Measurements from ENCODE around the gene DBF4.

DNA sequence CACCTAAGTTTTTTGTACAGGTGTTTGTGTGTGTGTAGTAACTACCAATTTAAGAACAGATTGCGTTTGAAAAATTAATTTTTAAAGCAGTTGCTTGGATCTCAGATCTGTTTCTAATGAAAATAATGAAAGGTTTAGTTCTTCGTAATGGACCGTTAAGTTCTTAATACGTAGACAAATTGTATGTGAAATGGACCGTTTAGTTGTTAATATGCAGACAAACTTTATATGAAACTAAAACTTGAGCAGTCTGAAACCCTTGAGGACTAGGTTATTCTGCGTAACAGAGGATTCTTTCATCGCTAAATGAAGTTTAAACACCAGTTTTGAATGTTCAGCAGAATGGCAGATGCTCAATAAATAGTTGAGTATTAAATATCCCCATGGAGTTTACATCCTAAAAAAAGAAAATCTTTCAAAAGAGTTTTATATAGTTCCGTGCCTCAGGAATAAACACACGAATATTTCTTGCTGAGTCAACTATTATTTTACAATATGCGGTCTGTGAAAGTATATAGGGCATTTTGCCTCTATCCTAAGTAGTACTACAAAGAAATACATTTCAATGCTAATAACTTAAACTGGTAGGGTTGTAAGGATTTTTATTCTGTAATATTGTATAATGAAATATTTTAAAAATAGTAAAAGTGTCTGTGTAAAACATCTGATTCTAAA lies 1.2 kb downstream of the DBF4 start:
- TF ChIP-seq CTCF (IDR thresholded peaks at IDR 0.05; ENCODE audit: low read depth, low read length) = no peak
- no peak for TF ChIP-seq EZH2phosphoT487 (IDR thresholded peaks at IDR 0.05; ENCODE audit: low read depth)

Data from OCI-LY3 (cell line).